Measurements from ENCODE around the gene AFMID.

- no peak for TF ChIP-seq REST (IDR thresholded peaks at IDR 0.05; ENCODE audit: low read depth)
- no peak for TF ChIP-seq CTCF (IDR thresholded peaks at IDR 0.05 in 2 of 3, conservative IDR thresholded peaks at IDR 0.05 in 1 of 3; ENCODE audit: borderline replicate concordance in 1 of 3, insufficient read depth in 1 of 3, low read depth in 2 of 3, low read length in 2 of 3)
- no peak for TF ChIP-seq ZFX (IDR thresholded peaks at IDR 0.05)
- no peak for TF ChIP-seq SP1 (IDR thresholded peaks at IDR 0.05; ENCODE audit: low read depth)
- TF ChIP-seq POLR2AphosphoS5 (IDR thresholded peaks at IDR 0.05; ENCODE audit: low read depth, low read length) = no peak
- TF ChIP-seq POLR2A (IDR thresholded peaks at IDR 0.05; ENCODE audit: borderline replicate concordance, extremely low read depth, insufficient read depth, insufficient read length) = no peak
- TF ChIP-seq CEBPB (IDR thresholded peaks at IDR 0.05; ENCODE audit: low read depth) = no peak
- no peak for TF ChIP-seq EZH2 (IDR thresholded peaks at IDR 0.05)
Observed at GRCh38 chr17:78235885-78236284, 48.7 kb downstream of the AFMID start.
